Muscle layer of colon (tissue), 2 donors: ENCODE measurements around the gene AHRR.
"Not testable (repeated sequence)": the region's sequence is repeated elsewhere in the genome, so short reads cannot be mapped to it uniquely, and the experiment has no call there.

Source experiments
- H3K27ac ChIP-seq: one replicate; pipeline ENCODE4 v1.7.0; 2013; ENCODE audit warnings: low read depth, mild to moderate bottlenecking, low read length, moderate library complexity
- H3K27me3 ChIP-seq, 2 donors: one replicate each; pipeline ENCODE4 v1.7.0; 2013; ENCODE audit warnings: low read length in 2 of 2, mild to moderate bottlenecking in 2 of 2; ENCODE audit not compliant: insufficient read depth in 2 of 2, control insufficient read depth in 1 of 2
- H3K36me3 ChIP-seq: one replicate; pipeline ENCODE4 v1.7.0; 2013; ENCODE audit warnings: mild to moderate bottlenecking, low read length; ENCODE audit not compliant: insufficient read depth
- H3K4me1 ChIP-seq: one replicate; pipeline ENCODE4 v1.7.0; 2013; ENCODE audit warnings: mild to moderate bottlenecking, low read length; ENCODE audit not compliant: insufficient read depth
- H3K4me3 ChIP-seq, 2 donors: one replicate each; pipeline ENCODE4 v1.7.0; 2013; ENCODE audit warnings: low read length in 2 of 2, low read depth in 1 of 2, mild to moderate bottlenecking in 1 of 2, moderate library complexity in 1 of 2
- H3K9ac ChIP-seq: one replicate; pipeline ENCODE4 v1.7.0; 2013; ENCODE audit warnings: low read length
- H3K9me3 ChIP-seq: one replicate; pipeline ENCODE4 v1.7.0; 2013; ENCODE audit warnings: mild to moderate bottlenecking, low read length
- donor health status: abdominal sarcoma.
- donor health status: Adenocarcinoma of cecum.

The AHRR gene

GRCh38 chr5:364497-364896 lies 43.0 kb downstream of the AHRR start:
- no peak overlapping the region for H3K4me3 ChIP-seq
- no peaks in the 10 kb centered on the region for H3K36me3 ChIP-seq
- H3K9ac ChIP-seq: no peak overlapping the region
- H3K27me3 ChIP-seq: no peaks in the 10 kb centered on the region
- H3K4me1 ChIP-seq: no peaks in the 10 kb centered on the region
- no peak overlapping the region for H3K27ac ChIP-seq
- H3K9me3 ChIP-seq: no peaks in the 10 kb centered on the region

- no peak overlapping the region for H3K4me3 ChIP-seq
- no peak overlapping the region for H3K27ac ChIP-seq
- H3K36me3 ChIP-seq: no peaks in the 10 kb centered on the region
- no peaks in the 10 kb centered on the region for H3K4me1 ChIP-seq
- H3K27me3 ChIP-seq: no peaks in the 10 kb centered on the region
- no peaks in the 10 kb centered on the region for H3K9me3 ChIP-seq
- no peak overlapping the region for H3K9ac ChIP-seq
These were observed 45.2 kb downstream of the AHRR start for GRCh38 chr5:366541-367357.

GRCh38 chr5:367358-368130 lies 46.0 kb downstream of the AHRR start:
- H3K36me3 ChIP-seq: no peaks in the 10 kb centered on the region
- H3K4me3 ChIP-seq: no peak overlapping the region
- no peaks in the 10 kb centered on the region for H3K4me1 ChIP-seq
- H3K27me3 ChIP-seq: no peaks in the 10 kb centered on the region
- no peak overlapping the region for H3K27ac ChIP-seq
- no peaks in the 10 kb centered on the region for H3K9me3 ChIP-seq
- no peak overlapping the region for H3K9ac ChIP-seq

- H3K9ac ChIP-seq: no peak overlapping the region
- H3K27me3 ChIP-seq: no peaks in the 10 kb centered on the region
- H3K9me3 ChIP-seq: no peaks in the 10 kb centered on the region
- H3K4me3 ChIP-seq: no peak overlapping the region
- no peaks in the 10 kb centered on the region for H3K36me3 ChIP-seq
- no peaks in the 10 kb centered on the region for H3K4me1 ChIP-seq
- no peak overlapping the region for H3K27ac ChIP-seq
These were observed 46.9 kb downstream of the AHRR start for GRCh38 chr5:368183-369084.

- peaks cover under 1 to 5% of the 10 kb centered on the region in 2 donors for H3K27me3 ChIP-seq
- no peak overlapping the region for H3K4me3 ChIP-seq
- H3K9me3 ChIP-seq: no peaks in the 10 kb centered on the region
- H3K9ac ChIP-seq: no peak overlapping the region
- no peaks in the 10 kb centered on the region for H3K4me1 ChIP-seq
- H3K27ac ChIP-seq: no peak overlapping the region
- H3K36me3 ChIP-seq: no peaks in the 10 kb centered on the region
These were observed 47.8 kb downstream of the AHRR start for GRCh38 chr5:369151-369868.

- H3K9ac ChIP-seq, H3K9me3 ChIP-seq, H3K27ac ChIP-seq, H3K36me3 ChIP-seq, H3K4me3 ChIP-seq, H3K4me1 ChIP-seq: not testable (repeated sequence)
- peaks cover 5 to 11% of the 10 kb centered on the region in 2 donors for H3K27me3 ChIP-seq
These were observed 48.3 kb downstream of the AHRR start for GRCh38 chr5:369869-370236.

GRCh38 chr5:370311-370958 lies 48.9 kb downstream of the AHRR start:
- Histone ChIP-seq H3K4me1 (no peaks in the 10 kb centered on the region), H3K9ac (no peak overlapping the region), H3K27me3 (peaks cover 5 to 16% of the 10 kb centered on the region in 2 donors), H3K36me3 (no peaks in the 10 kb centered on the region), H3K4me3 (no peak overlapping the region), H3K27ac (no peak overlapping the region), H3K9me3 (no peaks in the 10 kb centered on the region)

- H3K9me3 ChIP-seq: no peaks in the 10 kb centered on the region
- no peak overlapping the region for H3K27ac ChIP-seq
- H3K4me3 ChIP-seq: no peak overlapping the region
- peaks cover 5 to 17% of the 10 kb centered on the region in 2 donors for H3K27me3 ChIP-seq
- H3K9ac ChIP-seq: no peak overlapping the region
- no peaks in the 10 kb centered on the region for H3K4me1 ChIP-seq
- H3K36me3 ChIP-seq: no peaks in the 10 kb centered on the region
These were observed 49.7 kb downstream of the AHRR start for GRCh38 chr5:370959-371810.

- Histone ChIP-seq H3K27me3 (peaks cover 5 to 17% of the 10 kb centered on the region in 2 donors), H3K36me3 (no peaks in the 10 kb centered on the region), H3K9ac (no peak overlapping the region), H3K9me3 (no peaks in the 10 kb centered on the region), H3K4me3 (no peak overlapping the region), H3K4me1 (no peaks in the 10 kb centered on the region), H3K27ac (no peak overlapping the region)
These were observed 50.5 kb downstream of the AHRR start for GRCh38 chr5:371811-372555.
